C4-2B (cell line): ENCODE results near the gene SDS.

Source experiments
- ZFX ChIP-seq: fragments of 450-650 bp; IDR thresholded peaks from 2 replicates; pipeline ENCODE4 v1.6.1; 2017
- TF ChIP-seq, protein P1 (sequence below): fragments of 450-650 bp; conservative IDR thresholded peaks from 2 replicates; pipeline ENCODE4 v1.5.1; 2017; ENCODE audit warnings: mild to moderate bottlenecking

GRCh38 chr12:113381220-113381619 lies 22.5 kb downstream of the SDS start:
- TF ChIP-seq, protein P1, sequence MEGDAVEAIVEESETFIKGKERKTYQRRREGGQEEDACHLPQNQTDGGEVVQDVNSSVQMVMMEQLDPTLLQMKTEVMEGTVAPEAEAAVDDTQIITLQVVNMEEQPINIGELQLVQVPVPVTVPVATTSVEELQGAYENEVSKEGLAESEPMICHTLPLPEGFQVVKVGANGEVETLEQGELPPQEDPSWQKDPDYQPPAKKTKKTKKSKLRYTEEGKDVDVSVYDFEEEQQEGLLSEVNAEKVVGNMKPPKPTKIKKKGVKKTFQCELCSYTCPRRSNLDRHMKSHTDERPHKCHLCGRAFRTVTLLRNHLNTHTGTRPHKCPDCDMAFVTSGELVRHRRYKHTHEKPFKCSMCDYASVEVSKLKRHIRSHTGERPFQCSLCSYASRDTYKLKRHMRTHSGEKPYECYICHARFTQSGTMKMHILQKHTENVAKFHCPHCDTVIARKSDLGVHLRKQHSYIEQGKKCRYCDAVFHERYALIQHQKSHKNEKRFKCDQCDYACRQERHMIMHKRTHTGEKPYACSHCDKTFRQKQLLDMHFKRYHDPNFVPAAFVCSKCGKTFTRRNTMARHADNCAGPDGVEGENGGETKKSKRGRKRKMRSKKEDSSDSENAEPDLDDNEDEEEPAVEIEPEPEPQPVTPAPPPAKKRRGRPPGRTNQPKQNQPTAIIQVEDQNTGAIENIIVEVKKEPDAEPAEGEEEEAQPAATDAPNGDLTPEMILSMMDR = no peak
- TF ChIP-seq ZFX = no peak
